GM19452 (cell line): ENCODE measurements around the gene STARD7.

Experiments
- ATAC-seq: cut with Tn5 transposase; IDR thresholded peaks from one replicate; pipeline ENCODE4 v1.9.1; 2021; ENCODE audit not compliant: unreplicated experiment

The STARD7 gene

GRCh38 chr2:96137321-96138178 is 71.1 kb downstream of the STARD7 start:
- ATAC-seq: no peak

- no peak for ATAC-seq
These were observed 72.4 kb downstream of the STARD7 start for GRCh38 chr2:96136129-96136720.

- ATAC-seq: no peak
These were observed 73.0 kb downstream of the STARD7 start for GRCh38 chr2:96135621-96136020.

GRCh38 chr2:96135171-96135570 is 73.5 kb downstream of the STARD7 start:
- no peak for ATAC-seq
